ENCODE data around the gene TMEM132C. TPM values are rescaled to one million over a fixed set of nuclear protein-coding genes. Genes with fewer than 3 reads are reported as not detected.

Gene TMEM132C
- total RNA-seq, 1 donor from 2014 or later, result 0.42 TPM

GRCh38 chr12:128551266-128551665 lies 284.3 kb downstream of the TMEM132C start:
- H3K36me3 ChIP-seq (ENCODE audit: control insufficient read depth, insufficient read depth, low read length), result no peaks in the 10 kb centered on the region
- TF ChIP-seq, protein P1, sequence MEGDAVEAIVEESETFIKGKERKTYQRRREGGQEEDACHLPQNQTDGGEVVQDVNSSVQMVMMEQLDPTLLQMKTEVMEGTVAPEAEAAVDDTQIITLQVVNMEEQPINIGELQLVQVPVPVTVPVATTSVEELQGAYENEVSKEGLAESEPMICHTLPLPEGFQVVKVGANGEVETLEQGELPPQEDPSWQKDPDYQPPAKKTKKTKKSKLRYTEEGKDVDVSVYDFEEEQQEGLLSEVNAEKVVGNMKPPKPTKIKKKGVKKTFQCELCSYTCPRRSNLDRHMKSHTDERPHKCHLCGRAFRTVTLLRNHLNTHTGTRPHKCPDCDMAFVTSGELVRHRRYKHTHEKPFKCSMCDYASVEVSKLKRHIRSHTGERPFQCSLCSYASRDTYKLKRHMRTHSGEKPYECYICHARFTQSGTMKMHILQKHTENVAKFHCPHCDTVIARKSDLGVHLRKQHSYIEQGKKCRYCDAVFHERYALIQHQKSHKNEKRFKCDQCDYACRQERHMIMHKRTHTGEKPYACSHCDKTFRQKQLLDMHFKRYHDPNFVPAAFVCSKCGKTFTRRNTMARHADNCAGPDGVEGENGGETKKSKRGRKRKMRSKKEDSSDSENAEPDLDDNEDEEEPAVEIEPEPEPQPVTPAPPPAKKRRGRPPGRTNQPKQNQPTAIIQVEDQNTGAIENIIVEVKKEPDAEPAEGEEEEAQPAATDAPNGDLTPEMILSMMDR (IDR thresholded peaks at IDR 0.05; ENCODE audit: insufficient read depth, low read length, poor library complexity, severe bottlenecking), result no peak
- no peak overlapping the region for H3K4me3 ChIP-seq (ENCODE audit: low read depth, low read length)
- H3K27me3 ChIP-seq (ENCODE audit: control insufficient read depth, insufficient read depth, low read length), result peaks cover 2% of the 10 kb centered on the region
- no peak for DNase-seq (ENCODE audit: low read depth)

DNA sequence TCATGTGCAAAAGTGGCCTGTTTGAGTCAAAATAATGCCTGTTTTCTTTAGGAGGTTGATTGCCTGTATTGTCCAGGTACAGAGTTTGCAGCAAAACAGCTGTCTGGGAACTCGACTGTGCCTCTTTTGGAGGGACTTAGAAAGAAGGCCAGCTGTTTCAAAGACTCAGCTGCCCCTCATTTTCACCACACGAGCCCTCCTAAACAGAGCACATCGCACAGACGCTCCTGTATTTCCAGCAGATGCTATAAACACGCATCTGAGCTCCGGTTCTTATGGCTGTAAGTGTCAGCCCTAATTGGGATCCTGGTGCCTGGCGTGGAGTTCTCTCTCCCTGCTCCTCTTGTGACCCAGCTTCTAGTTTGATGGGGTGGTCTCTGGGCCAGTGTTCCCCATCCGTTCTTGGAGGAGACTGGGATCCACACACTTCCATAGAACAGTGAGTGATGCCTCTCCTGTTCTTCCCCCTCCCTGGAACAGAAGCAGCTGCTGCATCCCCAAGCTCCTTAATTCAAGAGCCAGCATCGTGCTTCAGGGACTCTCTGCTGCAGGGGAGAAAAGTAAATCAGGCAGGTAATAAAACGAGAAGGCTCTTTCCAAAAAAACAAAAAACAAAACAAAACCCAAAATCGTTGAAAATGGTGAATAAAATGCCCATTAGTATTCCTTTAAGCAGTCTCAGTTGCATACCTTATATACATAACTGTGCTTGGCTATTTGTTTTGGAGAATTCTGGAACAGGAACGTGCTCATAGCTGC lies 287.8 kb downstream of the TMEM132C start:
- no peak overlapping the region for H3K4me3 ChIP-seq (ENCODE audit: low read depth, low read length)
- no peaks in the 10 kb centered on the region for H3K36me3 ChIP-seq (ENCODE audit: control insufficient read depth, insufficient read depth, low read length)
- DNase-seq (ENCODE audit: low read depth), result no peak
- TF ChIP-seq, protein P1 (IDR thresholded peaks at IDR 0.05; ENCODE audit: insufficient read depth, low read length, poor library complexity, severe bottlenecking), result no peak
- peaks cover 2% of the 10 kb centered on the region for H3K27me3 ChIP-seq (ENCODE audit: control insufficient read depth, insufficient read depth, low read length)

- TF ChIP-seq, protein P1 (IDR thresholded peaks at IDR 0.05; ENCODE audit: insufficient read depth, low read length, poor library complexity, severe bottlenecking), result no peak
- no peaks in the 10 kb centered on the region for H3K36me3 ChIP-seq (ENCODE audit: control insufficient read depth, insufficient read depth, low read length)
- DNase-seq (ENCODE audit: low read depth), result no peak
- no peaks in the 10 kb centered on the region for H3K27me3 ChIP-seq (ENCODE audit: control insufficient read depth, insufficient read depth, low read length)
- H3K4me3 ChIP-seq (ENCODE audit: low read depth, low read length), result no peak overlapping the region
These were observed 290.3 kb downstream of the TMEM132C start for GRCh38 chr12:128557231-128557630.

DNA sequence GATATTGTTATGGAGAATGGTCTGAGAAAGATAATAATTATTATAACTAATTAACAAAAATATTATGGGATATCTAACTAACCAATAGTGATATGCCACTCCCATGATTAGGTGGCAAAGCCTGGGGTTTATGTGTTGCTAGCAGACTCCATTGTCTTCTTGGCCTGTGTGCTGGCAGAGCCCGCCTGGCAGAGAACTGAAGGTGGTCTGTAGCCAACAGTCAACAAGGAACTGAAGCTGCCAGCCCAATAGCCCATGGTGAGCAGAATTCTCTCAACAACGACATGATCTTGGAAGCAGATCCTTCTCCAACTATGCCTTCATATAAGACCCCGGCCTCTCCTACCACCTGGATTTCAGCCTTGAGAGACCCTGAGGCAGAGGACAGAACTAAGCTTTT lies 298.0 kb downstream of the TMEM132C start:
- H3K4me3 ChIP-seq (ENCODE audit: low read depth, low read length), result no peak overlapping the region
- H3K36me3 ChIP-seq (ENCODE audit: control insufficient read depth, insufficient read depth, low read length), result no peaks in the 10 kb centered on the region
- TF ChIP-seq, protein P1 (IDR thresholded peaks at IDR 0.05; ENCODE audit: insufficient read depth, low read length, poor library complexity, severe bottlenecking), result no peak
- no peak for DNase-seq (ENCODE audit: low read depth)
- H3K27me3 ChIP-seq (ENCODE audit: control insufficient read depth, insufficient read depth, low read length), result no peaks in the 10 kb centered on the region

DNA sequence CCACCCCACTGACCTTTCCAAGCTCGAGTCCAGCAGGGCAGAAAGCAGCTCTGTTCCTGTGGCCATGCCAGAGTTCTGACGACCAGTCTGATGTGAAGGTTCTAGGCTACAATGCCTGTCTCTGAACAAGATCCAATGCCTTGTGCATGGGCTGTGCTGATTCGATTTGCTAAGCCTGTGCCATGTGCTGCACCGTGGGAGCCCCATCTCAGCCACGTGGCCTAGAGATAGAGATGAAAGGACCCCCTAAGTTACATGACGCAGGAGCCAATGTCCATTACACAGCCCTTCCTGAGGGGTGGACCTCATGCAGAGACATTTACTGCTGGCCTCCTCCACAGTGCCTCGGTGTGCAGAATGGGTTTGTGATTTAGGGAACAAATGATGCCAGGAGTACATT lies 300.8 kb downstream of the TMEM132C start:
- Histone ChIP-seq H3K27me3 (ENCODE audit: control insufficient read depth, insufficient read depth, low read length) (no peaks in the 10 kb centered on the region), H3K36me3 (ENCODE audit: control insufficient read depth, insufficient read depth, low read length) (no peaks in the 10 kb centered on the region), H3K4me3 (ENCODE audit: low read depth, low read length) (no peak overlapping the region)
- TF ChIP-seq, protein P1 (IDR thresholded peaks at IDR 0.05; ENCODE audit: insufficient read depth, low read length, poor library complexity, severe bottlenecking), result no peak
- no peak for DNase-seq (ENCODE audit: low read depth)
